G401.6 (cell line): ENCODE data around the gene ARHGAP35.

Source experiments
- FAIRE-seq: peaks from 2 replicates; lab custom pipeline; 2012; peaks lifted over from hg19 to GRCh38; lab: Jason Lieb, UNC

ARHGAP35 gene

GRCh38 chr19:46904114-46905060 is 43.6 kb downstream of the ARHGAP35 start:
- FAIRE-seq: no peak

- FAIRE-seq: no peak
Measured at GRCh38 chr19:46906221-46906620, 45.4 kb downstream of the ARHGAP35 start.

GRCh38 chr19:46907880-46908279 is 47.1 kb downstream of the ARHGAP35 start:
- no peak for FAIRE-seq

- no peak for FAIRE-seq
Measured at GRCh38 chr19:46909356-46909755, 48.6 kb downstream of the ARHGAP35 start.
